HAP-1 (cell line): ENCODE results near the gene CPEB2.

Experiments
- DNase-seq, 2 experiments: peaks; one replicate each; pipeline ENCODE4 v3.0.0-alpha.2; 2016 to 2020; ENCODE audit warnings: low spot score in 2 of 2
- H3K27me3 ChIP-seq: fragments of 250-450 bp; sonication (Bioruptor Pico); 2 replicates; pipeline ENCODE4 v1.5.1; 2020; ENCODE audit warnings: low read depth, mild to moderate bottlenecking, moderate library complexity
- H3K36me3 ChIP-seq: fragments of 250-450 bp; sonication (Bioruptor Pico); replicated peaks from 2 replicates; pipeline ENCODE4 v1.5.1; 2020; ENCODE audit warnings: mild to moderate bottlenecking
- H3K4me1 ChIP-seq: fragments of 250-450 bp; sonication (Bioruptor Pico); 2 replicates; pipeline ENCODE4 v1.5.1; 2020; ENCODE audit warnings: mild to moderate bottlenecking
- H3K4me3 ChIP-seq: fragments of 250-450 bp; sonication (Bioruptor Pico); 2 replicates; pipeline ENCODE4 v1.5.1; 2020; ENCODE audit warnings: mild to moderate bottlenecking, moderate library complexity
- H3K9me3 ChIP-seq: fragments of 250-450 bp; sonication (Bioruptor Pico); 2 replicates; pipeline ENCODE4 v1.5.1; 2020; ENCODE audit warnings: mild to moderate bottlenecking, moderate library complexity
- in situ Hi-C: fragments of 300-500 bp; cut with MboI; formaldehyde crosslinking; loops from 3 replicates; pipeline ENCODE4 v1.14.3; 2020; ENCODE audit warnings: low sequenced_read_pairs, inconsistent platforms, mixed read lengths

The CPEB2 gene

DNA sequence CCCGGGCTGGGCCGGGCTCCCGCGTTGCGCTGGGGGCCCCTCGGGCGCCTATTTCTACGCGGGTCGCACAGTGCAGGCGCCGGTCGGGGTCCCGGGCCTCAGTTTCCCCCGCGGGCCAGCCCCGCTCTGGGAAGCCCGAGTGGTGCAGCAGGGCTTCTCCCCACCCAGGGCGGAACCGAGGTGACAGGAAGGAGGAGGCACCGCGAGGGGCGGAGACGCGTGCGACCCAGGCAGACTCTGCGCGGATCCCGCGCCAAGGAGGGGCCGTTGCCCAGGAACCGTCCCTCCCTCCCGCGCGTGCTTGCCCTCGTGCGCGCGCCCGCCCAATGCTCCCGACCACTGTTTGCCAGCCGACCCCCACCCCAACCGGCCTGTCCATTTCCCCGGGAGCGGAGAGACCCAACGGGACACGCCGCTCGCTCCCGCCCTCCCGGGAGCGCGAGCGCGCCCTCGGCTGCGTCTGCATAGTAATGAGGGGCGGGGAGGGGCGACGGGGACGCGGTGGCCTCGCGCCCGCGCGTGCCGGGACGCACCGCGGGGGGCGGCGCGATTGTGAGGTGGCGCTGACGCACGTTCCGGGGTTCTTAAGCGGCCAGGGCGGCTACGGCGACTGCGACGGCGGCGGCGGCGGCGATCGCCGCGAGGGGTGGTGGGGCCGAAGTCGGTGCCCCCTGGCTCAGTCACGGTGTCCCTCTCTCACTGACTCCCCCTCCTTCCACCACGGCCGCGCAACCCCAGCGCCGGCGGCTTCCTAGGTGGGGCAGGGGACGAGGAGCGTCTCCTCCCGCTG lies at the start of gene CPEB2:
Gene CPEB2, plus strand, starts transcription at position 613 of the 790 bp plus-strand sequence. CDS start 193 bp downstream, outside the sequence.
- Histone ChIP-seq H3K4me1 (peaks cover 17% of the 10 kb centered on the region), H3K9me3 (no peaks in the 10 kb centered on the region), H3K27me3 (no peaks in the 10 kb centered on the region), H3K4me3 (peak within 1 kb of the TSS; percentile 76), H3K36me3 (no peaks in the 10 kb centered on the region)
- in situ Hi-C loops, result loop anchor here (25.0 kb wide), 1 partner anchor 660 kb away; the partner anchor contains the start of gene FBXL5
- DNase-seq, result peak; percentile 85 to 97

DNA sequence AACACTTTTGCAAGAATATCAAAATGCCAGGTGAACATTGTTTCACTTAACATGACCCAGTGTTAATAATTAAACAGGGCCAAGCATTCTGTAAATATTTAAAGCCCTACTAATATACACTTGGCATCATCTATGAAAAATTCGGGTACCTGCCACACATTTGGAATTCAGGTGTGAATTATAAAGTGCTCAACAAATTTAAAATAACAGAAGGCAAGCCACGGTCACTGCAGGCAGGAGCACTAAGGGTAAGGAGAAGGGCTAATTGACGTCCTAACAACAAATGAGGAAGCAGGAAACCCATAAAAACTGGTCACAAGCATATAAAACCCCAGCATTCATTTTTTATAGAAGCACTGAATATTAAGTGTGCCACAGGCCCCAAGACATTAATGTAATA lies 43.8 kb upstream of the CPEB2 start:
- H3K36me3 ChIP-seq, result no peaks in the 10 kb centered on the region
- in situ Hi-C loops, result no loop called here
- no peak overlapping the region for H3K4me3 ChIP-seq
- no peaks in the 10 kb centered on the region for H3K4me1 ChIP-seq
- DNase-seq, result no peak
- H3K9me3 ChIP-seq, result no peaks in the 10 kb centered on the region
- H3K27me3 ChIP-seq, result no peaks in the 10 kb centered on the region

DNA sequence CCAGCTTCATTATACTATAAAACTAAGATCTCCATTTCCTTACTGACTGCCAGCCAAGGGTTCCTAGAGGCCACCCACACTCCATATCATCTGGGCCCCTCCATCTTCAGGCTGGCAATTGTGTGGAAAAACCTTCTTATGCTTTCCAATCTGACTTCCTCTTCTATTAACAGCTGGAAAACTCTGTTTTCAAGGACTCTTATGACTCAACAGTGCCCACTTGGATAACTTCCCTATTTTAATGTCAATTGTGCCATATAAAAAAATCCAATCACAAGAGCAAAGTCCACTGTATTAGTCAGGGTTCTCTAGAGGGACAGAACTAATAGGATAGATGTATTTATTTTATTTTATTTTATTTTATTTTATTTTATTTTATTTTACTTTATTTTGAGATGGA lies 41.0 kb upstream of the CPEB2 start:
- in situ Hi-C loops, result no loop called here

DNA sequence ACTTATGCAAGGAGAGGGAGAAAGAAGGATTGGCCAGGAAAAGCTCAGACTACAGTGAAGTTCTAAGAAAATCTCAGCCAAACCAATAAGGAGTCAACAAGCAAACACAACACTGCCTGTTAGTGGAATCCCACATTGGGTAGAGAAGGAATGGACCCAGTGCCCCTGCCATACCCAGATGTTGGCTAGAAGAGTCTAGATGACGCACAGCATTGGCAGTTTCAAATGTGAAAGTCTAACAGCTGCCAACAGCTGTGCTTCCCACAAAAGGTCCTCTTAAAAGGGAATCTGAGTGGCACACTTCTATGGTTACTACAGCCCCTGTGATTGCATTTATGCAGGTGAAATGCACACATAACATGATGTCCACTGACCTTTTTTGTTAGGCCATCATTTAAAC lies 37.2 kb upstream of the CPEB2 start:
- Histone ChIP-seq H3K27me3 (no peaks in the 10 kb centered on the region), H3K4me3 (no peak overlapping the region), H3K9me3 (no peaks in the 10 kb centered on the region), H3K4me1 (no peaks in the 10 kb centered on the region), H3K36me3 (no peaks in the 10 kb centered on the region)
- no peak for DNase-seq
- in situ Hi-C loops, result no loop called here

More for the DNA sequence above, 41.0 kb upstream of the CPEB2 start:
- no peak for DNase-seq
- Histone ChIP-seq H3K36me3 (no peaks in the 10 kb centered on the region), H3K4me1 (no peaks in the 10 kb centered on the region), H3K9me3 (no peaks in the 10 kb centered on the region), H3K27me3 (no peaks in the 10 kb centered on the region), H3K4me3 (no peak overlapping the region)

DNA sequence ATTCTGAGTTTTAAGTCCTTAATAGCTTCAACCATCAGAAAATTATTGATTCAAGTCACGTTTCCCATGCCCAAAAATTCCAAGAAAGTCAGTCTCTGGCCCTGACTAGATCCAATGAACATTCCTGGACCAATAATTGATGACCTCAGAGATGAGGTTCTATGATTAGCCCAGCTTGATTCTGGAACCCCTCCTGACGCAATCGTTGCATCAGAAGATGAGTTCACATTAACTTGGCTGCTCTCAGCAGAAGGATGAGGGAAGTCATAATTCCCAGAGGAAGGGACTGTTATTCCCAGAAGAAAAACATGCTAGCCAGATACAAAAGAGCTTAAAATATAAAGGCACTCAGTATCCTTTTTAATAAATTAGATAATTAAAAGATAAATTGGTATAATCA lies 34.3 kb upstream of the CPEB2 start:
- Histone ChIP-seq H3K4me1 (no peaks in the 10 kb centered on the region), H3K4me3 (no peak overlapping the region), H3K9me3 (no peaks in the 10 kb centered on the region), H3K27me3 (no peaks in the 10 kb centered on the region), H3K36me3 (no peaks in the 10 kb centered on the region)
- in situ Hi-C loops, result no loop called here
- DNase-seq, result no peak

DNA sequence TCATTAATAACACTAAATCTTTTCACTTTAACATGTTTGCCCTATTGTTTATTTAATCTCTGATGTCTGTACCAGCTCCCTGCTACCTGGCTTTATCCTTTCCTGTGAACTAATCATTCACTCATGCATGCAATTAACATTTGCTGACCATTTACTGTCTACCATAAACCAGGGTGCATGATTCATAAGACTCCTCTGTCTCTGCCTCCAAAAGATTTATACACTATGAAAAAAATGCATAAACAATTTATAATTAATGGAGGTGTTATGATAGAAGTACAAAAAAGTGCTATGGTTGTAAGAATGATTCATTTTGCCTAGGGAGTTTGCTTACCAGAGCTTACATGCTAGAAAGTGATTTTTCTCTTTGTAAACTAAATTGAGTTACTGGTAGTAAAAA lies 24.5 kb upstream of the CPEB2 start:
- Histone ChIP-seq H3K27me3 (0 out of 2 replicates have a peak, but pooled peaks cover 3% of the 10 kb centered on the region), H3K9me3 (no peaks in the 10 kb centered on the region), H3K4me1 (no peaks in the 10 kb centered on the region), H3K36me3 (no peaks in the 10 kb centered on the region), H3K4me3 (no peak overlapping the region)
- DNase-seq, result no peak
- in situ Hi-C loops, result no loop called here

DNA sequence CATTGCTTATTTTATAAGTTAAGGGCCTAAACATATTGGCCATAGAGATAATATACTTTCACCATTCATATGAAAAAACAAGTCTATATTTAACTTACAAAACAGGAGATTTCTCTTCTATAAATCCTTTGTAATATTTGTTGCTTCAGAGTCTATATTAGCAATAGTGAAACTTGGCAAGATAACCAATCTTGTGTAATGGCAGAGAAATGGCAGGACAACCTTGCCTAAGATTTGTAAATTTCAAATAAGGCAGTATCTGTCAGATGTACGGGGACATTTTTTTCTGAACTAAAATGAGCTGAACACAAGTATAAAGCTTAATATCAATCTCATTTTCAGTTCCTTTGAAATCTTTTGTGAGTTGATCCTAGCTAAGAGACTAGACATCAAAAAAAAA lies 17.8 kb upstream of the CPEB2 start:
- no peaks in the 10 kb centered on the region for H3K9me3 ChIP-seq
- H3K36me3 ChIP-seq, result no peaks in the 10 kb centered on the region
- no peaks in the 10 kb centered on the region for H3K4me1 ChIP-seq
- H3K27me3 ChIP-seq, result no peaks in the 10 kb centered on the region
- no peak for DNase-seq
- in situ Hi-C loops, result no loop called here
- H3K4me3 ChIP-seq, result no peak overlapping the region

DNA sequence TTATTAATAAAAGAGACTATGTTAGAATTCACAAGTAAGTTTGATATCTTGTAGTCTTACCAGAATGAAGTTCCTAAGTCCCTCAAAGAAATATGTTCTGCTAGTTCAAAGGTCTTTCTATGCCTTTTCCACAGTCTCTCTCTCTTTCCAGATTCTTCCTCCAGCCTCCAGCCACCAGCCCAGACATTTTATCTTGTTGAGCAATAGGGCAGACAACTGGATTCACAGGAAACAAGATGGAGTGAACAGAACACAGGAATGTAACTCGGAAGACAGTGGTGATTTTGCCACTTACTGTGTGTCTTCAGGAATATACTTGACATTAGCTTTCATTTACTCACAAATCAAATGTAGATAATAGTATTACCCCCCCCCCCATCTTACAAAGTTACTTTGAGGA lies 17.1 kb upstream of the CPEB2 start:
- no peaks in the 10 kb centered on the region for H3K27me3 ChIP-seq
- no peak for DNase-seq
- in situ Hi-C loops, result no loop called here
- no peak overlapping the region for H3K4me3 ChIP-seq
- H3K4me1 ChIP-seq, result no peaks in the 10 kb centered on the region
- no peaks in the 10 kb centered on the region for H3K36me3 ChIP-seq
- H3K9me3 ChIP-seq, result no peaks in the 10 kb centered on the region

DNA sequence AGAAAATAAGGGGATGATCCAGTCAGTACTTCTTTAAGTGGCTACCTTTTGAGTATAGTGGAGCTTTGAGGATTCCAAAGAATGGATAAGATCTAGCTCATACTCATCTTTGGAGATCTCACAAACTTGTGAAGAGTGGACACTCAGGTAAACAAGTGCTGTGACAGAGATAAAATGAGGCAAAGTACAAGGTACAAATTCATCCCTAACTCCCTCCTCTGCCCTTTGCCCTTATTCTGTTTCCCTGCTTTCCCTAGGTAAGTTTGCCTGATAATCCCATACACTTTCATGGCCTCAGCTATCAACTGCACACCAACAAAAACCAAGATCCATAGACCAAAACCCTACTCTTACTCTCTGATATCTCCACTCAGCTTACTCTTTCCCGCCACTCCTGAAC lies 16.4 kb upstream of the CPEB2 start:
- in situ Hi-C loops, result no loop called here
- Histone ChIP-seq H3K4me1 (no peaks in the 10 kb centered on the region), H3K9me3 (no peaks in the 10 kb centered on the region), H3K4me3 (no peak overlapping the region), H3K27me3 (no peaks in the 10 kb centered on the region), H3K36me3 (no peaks in the 10 kb centered on the region)
- DNase-seq, result no peak

DNA sequence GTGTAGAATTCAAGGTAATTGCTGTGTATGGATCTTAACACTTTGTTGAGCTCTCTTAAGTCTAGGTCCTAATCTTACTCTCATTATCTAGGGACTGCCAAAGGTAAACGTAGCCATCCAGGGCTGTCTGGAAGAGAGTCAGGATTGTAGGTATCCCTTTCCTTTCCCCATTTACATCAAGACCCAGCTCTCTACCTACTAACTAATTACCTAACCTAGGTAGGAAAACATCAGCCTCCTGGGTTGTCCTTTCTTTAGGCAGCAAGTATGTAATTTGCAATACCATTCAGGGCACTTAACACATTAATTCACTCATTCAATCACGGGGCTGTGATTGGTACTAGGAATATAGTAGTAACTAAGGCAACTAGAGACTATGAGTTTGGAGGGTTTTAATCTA lies 15.2 kb upstream of the CPEB2 start:
- in situ Hi-C loops, result no loop called here
- no peak overlapping the region for H3K4me3 ChIP-seq
- no peaks in the 10 kb centered on the region for H3K4me1 ChIP-seq
- H3K36me3 ChIP-seq, result no peaks in the 10 kb centered on the region
- no peak for DNase-seq
- H3K9me3 ChIP-seq, result no peaks in the 10 kb centered on the region
- no peaks in the 10 kb centered on the region for H3K27me3 ChIP-seq

DNA sequence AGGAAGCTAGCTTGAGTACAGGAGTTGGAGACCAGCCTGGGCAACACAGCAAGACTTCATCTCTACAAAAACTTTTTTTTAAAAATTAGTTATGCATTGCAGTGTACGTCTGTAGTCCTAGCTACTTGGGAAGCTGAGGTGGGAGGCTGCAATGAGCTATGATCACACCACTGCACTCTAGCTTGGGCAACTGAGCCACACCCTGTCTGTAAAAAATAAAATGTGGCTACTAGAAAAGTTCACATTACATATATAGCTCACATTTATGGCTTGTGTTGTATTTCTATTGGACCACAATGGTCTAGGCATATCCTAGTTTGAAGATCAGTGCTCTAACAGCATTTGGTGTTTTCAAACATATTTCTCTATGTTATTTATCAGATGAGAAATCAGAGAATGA lies 11.8 kb upstream of the CPEB2 start:
- in situ Hi-C loops, result no loop called here
- Histone ChIP-seq H3K36me3 (no peaks in the 10 kb centered on the region), H3K4me1 (no peaks in the 10 kb centered on the region), H3K9me3 (no peaks in the 10 kb centered on the region), H3K27me3 (no peaks in the 10 kb centered on the region), H3K4me3 (no peak overlapping the region)
- DNase-seq, result no peak

DNA sequence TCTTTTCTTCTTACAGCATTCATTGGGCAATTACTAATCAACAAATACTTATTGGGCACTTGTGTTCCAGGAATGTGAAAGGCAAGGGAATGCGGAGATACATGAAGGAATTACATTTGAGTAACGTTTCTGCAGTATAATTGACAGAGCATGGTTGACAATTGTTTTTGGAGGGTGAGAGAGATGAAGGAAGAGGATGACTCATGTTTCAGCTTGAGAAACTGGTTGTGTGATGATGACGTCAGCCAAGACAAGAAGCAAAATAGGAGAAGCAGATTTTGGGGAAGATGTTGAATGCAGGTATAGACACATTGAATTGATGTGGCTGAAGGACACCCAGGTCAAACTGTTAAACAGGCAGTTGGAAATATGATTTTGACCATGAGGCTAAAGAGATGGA lies 8.0 kb upstream of the CPEB2 start:
- Histone ChIP-seq H3K4me3 (no peak overlapping the region), H3K27me3 (no peaks in the 10 kb centered on the region), H3K4me1 (no peaks in the 10 kb centered on the region), H3K9me3 (no peaks in the 10 kb centered on the region), H3K36me3 (no peaks in the 10 kb centered on the region)
- in situ Hi-C loops, result no loop called here
- DNase-seq, result no peak

DNA sequence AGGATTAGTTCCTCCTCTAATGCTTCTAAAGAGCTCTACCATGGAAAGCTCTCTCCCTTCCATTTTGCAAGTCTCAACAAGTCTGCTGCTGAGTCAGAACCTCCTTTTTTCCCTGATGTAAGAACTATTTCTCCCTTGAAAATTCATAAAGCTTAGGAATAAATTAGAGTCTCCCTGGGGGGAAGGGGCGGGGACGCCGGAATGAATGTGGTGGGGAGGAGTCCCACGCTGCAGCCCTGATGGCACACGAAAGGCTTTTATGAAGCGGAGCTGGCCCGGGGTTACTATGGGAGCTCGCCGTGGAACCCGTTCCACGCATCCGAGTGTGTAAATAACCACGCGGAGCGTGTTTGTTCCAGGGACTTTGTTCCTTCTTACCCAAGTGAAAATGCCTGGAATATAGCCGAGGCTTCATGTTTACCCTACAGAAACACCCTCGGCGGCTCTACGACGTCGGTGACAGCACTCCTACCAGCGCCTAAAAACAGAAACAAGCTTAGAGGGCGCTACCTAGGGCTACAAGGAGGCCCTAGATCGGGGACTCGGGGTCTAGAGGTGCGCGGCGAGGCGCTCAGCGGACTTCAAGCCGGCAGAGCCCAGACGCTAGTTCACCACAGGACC lies 923 bp upstream of the CPEB2 start:
- H3K27me3 ChIP-seq, result no peaks in the 10 kb centered on the region
- in situ Hi-C loops, result loop anchor here (25.0 kb wide), 1 partner anchor 661 kb away; the partner anchor contains the start of gene FBXL5
- peaks cover 11% of the 10 kb centered on the region for H3K4me1 ChIP-seq
- H3K4me3 ChIP-seq, result peak overlapping the region; percentile 76
- no peaks in the 10 kb centered on the region for H3K9me3 ChIP-seq
- no peaks in the 10 kb centered on the region for H3K36me3 ChIP-seq
- peak; percentile 93 to 97 for DNase-seq

DNA sequence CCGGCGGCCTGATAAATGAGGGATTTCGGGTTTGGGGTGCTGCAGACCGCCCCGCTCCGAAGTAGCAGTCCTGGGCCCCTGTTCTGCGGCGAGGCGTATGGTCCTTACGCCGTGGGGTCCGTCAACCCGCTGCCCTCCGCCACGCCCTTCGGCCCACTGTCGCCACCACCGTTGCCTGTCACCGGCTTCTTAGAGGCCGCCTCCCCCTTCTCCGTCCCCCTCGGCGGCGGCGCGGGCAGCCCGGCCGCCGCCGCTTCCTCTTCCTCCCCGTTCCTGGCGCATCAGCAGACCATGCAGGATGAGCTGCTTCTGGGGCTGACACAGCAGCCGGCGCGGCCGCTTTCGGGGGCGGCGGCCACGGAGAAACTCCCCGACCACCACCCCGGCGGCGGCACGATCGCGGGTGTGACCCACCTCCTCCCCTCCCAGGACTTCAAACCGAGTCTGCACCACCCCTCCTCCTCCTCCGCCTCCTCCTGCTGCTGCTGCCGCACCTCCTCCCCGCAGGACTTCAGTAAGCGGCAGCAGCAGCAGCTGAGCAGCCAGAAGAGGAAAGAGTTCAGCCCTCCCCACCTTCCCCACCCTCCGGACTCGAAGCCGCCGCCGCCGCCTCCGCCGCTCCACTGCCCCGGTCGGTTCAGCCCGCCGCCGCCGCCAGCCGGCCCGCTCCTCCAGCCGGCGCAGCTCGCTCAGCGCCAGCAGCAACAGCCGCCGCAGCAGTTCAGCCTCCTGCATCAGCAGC lies 549 bp downstream of the CPEB2 start:
- Histone ChIP-seq H3K4me1 (peaks cover 24% of the 10 kb centered on the region), H3K4me3 (peak overlapping the region; percentile 76), H3K9me3 (no peaks in the 10 kb centered on the region), H3K27me3 (no peaks in the 10 kb centered on the region; the same call in 1 of the 2 replicates), H3K36me3 (no peaks in the 10 kb centered on the region)
- in situ Hi-C loops, result loop anchor here (25.0 kb wide), 1 partner anchor 659 kb away; the partner anchor contains the start of gene FBXL5
- peak; percentile 68 to 77 for DNase-seq
